Common myeloid progenitor, CD34-positive (primary cell): ENCODE results near the gene MEIOC.
"Not testable (repeated sequence)": the region's sequence is repeated elsewhere in the genome, so short reads cannot be mapped to it uniquely, and the experiment has no call there.

Source experiments
- CTCF ChIA-PET: fragments of 350-600 bp; sonication (Branson Sonifier 250); formaldehyde crosslinking; loops from one replicate; lab custom pipeline; 2021; ENCODE audit warnings: antibody characterized with exemption; lab: Charles Lee
- POLR2A ChIA-PET: fragments of 350-600 bp; sonication (Branson Sonifier 250); formaldehyde crosslinking; loops from one replicate; lab custom pipeline; 2021; ENCODE audit warnings: antibody characterized with exemption; lab: Charles Lee
- DNase-seq, 3 donors: peaks; one replicate each; pipeline versions ENCODE4 v3.0.0 to v3.0.0-alpha.2; 2013
- H3K27ac ChIP-seq, 2 experiments: 1 replicate in 1 of 2; 2 replicates in 1 of 2; pipeline ENCODE4 v1.7.0; 2013; ENCODE audit warnings: inconsistent platforms in 2 of 2, low read length in 2 of 2, mild to moderate bottlenecking in 2 of 2, low read depth in 1 of 2, moderate library complexity in 1 of 2; ENCODE audit not compliant: severe bottlenecking in 2 of 2, insufficient read depth in 1 of 2, poor library complexity in 1 of 2
- H3K27me3 ChIP-seq, 5 experiments: replicated peaks in 2 of 5; 1 replicate in 3 of 5; 2 replicates in 2 of 5; pipeline versions ENCODE4 v1.6.1 to v1.7.0; 2013; ENCODE audit warnings: low read length in 4 of 5, mild to moderate bottlenecking in 2 of 5, moderate library complexity in 2 of 5, inconsistent platforms in 1 of 5; ENCODE audit not compliant: insufficient read depth in 5 of 5, control insufficient read depth in 4 of 5
- H3K36me3 ChIP-seq, 4 experiments: 1 replicate in 2 of 4; 2 replicates in 2 of 4; pipeline versions ENCODE4 v1.6.1 to v1.7.0; 2013; ENCODE audit warnings: low read length in 3 of 4, control low read depth in 1 of 4, mild to moderate bottlenecking in 1 of 4; ENCODE audit not compliant: control insufficient read depth in 4 of 4, insufficient read depth in 4 of 4
- H3K4me1 ChIP-seq, 4 experiments: 1 replicate in 3 of 4; 2 replicates in 1 of 4; pipeline versions ENCODE4 v1.6.1 to v1.7.1; 2013; ENCODE audit warnings: low read length in 3 of 4, mild to moderate bottlenecking in 3 of 4, control low read depth in 1 of 4, inconsistent platforms in 1 of 4, moderate library complexity in 1 of 4; ENCODE audit not compliant: control insufficient read depth in 4 of 4, insufficient read depth in 4 of 4; ENCODE audit errors: control extremely low read depth in 1 of 4
- H3K4me3 ChIP-seq, 7 experiments: 1 replicate in 4 of 7; 2 replicates in 3 of 7; pipeline versions ENCODE4 v1.5.1 to v1.7.0; 2013; ENCODE audit warnings: mild to moderate bottlenecking in 7 of 7, low read length in 6 of 7, moderate library complexity in 6 of 7, inconsistent platforms in 2 of 7, low read depth in 2 of 7, control low read depth in 1 of 7; ENCODE audit not compliant: insufficient read depth in 4 of 7, control insufficient read depth in 1 of 7; ENCODE audit errors: extremely low read depth in 1 of 7
- H3K9me3 ChIP-seq, 5 experiments: 1 replicate in 4 of 5; 2 replicates in 1 of 5; pipeline versions ENCODE4 v1.6.1 to v1.7.1; 2013; ENCODE audit warnings: low read length in 4 of 5, mild to moderate bottlenecking in 2 of 5, inconsistent platforms in 1 of 5, low read depth in 1 of 5, moderate library complexity in 1 of 5; ENCODE audit not compliant: control insufficient read depth in 4 of 5, insufficient read depth in 2 of 5; ENCODE audit errors: control extremely low read depth in 1 of 5
- WGBS: methylation state at CpG from one replicate; pipeline ENCODE4 v1.1.5; 2013; ENCODE audit not compliant: insufficient coverage; 5-methylcytosine and 5-hydroxymethylcytosine counted together

MEIOC gene

DNA sequence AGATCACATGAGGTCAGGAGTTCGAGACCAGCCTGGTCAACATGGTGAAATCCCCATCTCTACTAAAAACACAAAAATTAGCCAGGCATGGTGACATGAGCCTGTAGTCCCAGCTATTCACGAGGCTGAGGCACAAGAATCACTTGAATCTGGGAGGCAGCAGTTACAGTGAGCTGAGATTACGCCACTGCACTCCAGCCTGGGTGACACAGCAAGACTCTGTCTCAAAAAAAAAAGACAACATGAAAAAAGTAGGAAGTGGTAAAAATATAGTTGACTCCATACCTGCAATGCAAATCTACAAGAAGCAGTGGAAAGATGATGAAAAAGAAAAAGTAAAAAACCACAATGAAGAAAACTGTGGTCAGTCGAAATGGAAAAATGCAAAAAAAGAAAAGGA, 27.0 kb downstream of the MEIOC start:
- WGBS: 47% methylated on average over 2 of the region's 4 CpGs
- H3K4me1 ChIP-seq, POLR2A ChIA-PET, H3K9me3 ChIP-seq, H3K27me3 ChIP-seq, H3K4me3 ChIP-seq: not testable (repeated sequence)
- H3K27ac ChIP-seq: peak overlapping the region in 1 of 2 experiments; percentile 35
- peak in 2 of 3 donors; percentile 23 to 33 for DNase-seq
- CTCF ChIA-PET: interaction anchor here (1.7 to 3.6 kb wide), 2 partner anchors 12 to 31 kb away, joined by 4 to 15 read pairs; no protein-coding TSS in a partner anchor
- H3K36me3 ChIP-seq: peaks cover 10 to 49% (median 30%) of the 10 kb centered on the region in 4 experiments

DNA sequence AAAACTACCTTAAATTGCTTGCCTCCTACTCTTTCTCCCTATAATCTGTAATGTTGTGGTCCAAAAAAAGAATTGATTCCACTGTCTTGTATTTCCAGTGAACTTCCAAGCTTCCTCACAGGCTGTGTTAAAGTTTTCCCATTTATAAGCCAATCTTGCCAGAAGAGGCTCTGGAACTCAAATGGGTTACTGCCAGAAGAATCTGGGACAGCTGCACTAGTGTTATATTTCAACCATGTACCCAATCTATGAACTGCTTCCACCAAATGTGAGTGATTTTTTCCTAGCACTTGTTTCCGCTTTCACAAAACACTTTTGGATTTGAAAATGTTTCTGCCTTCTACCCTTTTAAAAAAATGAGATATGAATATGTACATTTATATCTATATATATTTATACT, 31.5 kb downstream of the MEIOC start:
- ChIA-PET CTCF (interaction anchor here (1.0 kb wide), 1 partner anchor 16 kb away, joined by 3 read pairs; no protein-coding TSS in a partner anchor), POLR2A (no interaction called here)
- DNase-seq: no peak
- Histone ChIP-seq H3K36me3 (peaks cover 4 to 23% (median 8%) of the 10 kb centered on the region in 4 experiments), H3K27ac (no peak overlapping the region), H3K9me3 (no peaks in the 10 kb centered on the region), H3K4me1 (peaks cover 10 to 31% (median 20%) of the 10 kb centered on the region in 4 experiments), H3K4me3 (no peak overlapping the region), H3K27me3 (no peaks in the 10 kb centered on the region)
- whole genome bisulfite sequencing: no CpG with 5 or more reads among the region's 1 CpG

DNA sequence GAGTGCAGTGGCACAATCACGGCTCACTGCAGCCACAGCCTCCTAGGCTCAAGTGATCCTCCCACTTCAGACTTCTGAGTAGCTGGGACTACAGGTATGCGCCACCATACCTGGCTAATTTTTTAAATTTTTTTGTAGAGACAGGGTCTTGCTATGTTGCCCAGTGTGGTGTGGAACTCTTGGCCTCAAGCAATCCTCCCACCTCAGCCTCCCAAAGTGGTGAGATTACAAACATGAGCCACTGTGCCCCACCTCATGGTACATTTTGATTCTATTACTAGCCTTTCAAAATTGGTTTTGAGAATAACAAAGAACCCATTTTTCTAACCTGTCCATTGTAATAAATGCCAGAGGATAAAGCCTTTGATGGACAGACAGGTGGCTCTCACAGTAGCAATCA, 31.9 kb downstream of the MEIOC start:
- no peaks in the 10 kb centered on the region for H3K27me3 ChIP-seq
- H3K36me3 ChIP-seq: peaks cover 4 to 19% (median 7%) of the 10 kb centered on the region in 4 experiments
- H3K27ac ChIP-seq: no peak overlapping the region
- H3K4me1 ChIP-seq: peaks cover 10 to 27% (median 20%) of the 10 kb centered on the region in 4 experiments
- ChIA-PET POLR2A (interaction anchor here (0.6 kb wide), 1 partner anchor 17 kb away, joined by 3 read pairs; no protein-coding TSS in a partner anchor), CTCF (interaction anchor here (0.6 to 1.0 kb wide), 2 partner anchors 16 to 466 kb away, joined by 3 read pairs; no protein-coding TSS in a partner anchor)
- no peak for DNase-seq
- no peaks in the 10 kb centered on the region for H3K9me3 ChIP-seq
- H3K4me3 ChIP-seq: peak overlapping the region in 4 of 7 experiments; percentile 23 to 96 (median 90)
- WGBS: 90% methylated on average over 1 of the region's 2 CpGs

DNA sequence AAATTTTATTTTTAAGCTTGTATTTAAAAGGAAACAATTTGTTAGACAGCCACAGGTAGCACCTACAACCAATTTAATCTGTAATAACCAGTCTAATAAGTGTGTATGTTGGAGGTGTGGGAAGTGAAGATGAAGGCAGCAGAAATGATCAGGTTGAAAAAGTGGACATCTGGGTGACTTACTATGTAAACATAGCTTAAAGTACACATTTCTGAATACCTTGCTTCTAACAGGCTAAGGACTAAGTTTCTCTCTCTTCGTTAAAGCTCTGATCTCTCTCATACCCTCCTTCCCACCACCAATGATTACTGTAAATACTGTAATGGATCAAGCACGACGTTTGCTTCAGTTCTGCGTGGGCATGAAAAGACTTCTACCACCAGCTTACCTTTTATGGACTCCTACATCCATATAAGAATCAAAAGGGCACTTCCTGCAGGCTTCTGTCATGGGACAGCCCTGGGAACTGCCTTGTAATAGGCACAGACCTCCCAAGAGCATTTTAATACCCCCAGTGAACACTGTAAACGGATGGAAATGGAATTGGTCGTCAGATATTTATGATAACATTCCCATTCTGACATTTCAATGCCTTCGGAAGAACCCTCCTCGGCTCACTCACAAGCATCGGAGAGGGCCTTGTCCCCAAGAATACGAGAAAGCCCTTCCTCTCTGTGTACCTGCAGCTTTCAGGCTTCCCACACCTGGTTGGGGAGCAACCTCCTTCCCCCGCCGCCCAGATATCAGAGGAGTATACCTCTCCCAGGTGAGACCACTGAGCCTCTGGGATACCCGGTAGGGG, 32.6 kb downstream of the MEIOC start:
- Histone ChIP-seq H3K9me3 (no peaks in the 10 kb centered on the region), H3K27me3 (no peaks in the 10 kb centered on the region), H3K4me1 (peaks cover 10 to 21% (median 16%) of the 10 kb centered on the region in 4 experiments), H3K27ac (peak overlapping the region; percentile 84 to 94), H3K4me3 (peak overlapping the region; percentile 84 to 100 (median 97)), H3K36me3 (peaks cover 2 to 13% (median 4%) of the 10 kb centered on the region in 4 experiments)
- 7% methylated on average over 11 of the region's 13 CpGs for WGBS
- POLR2A ChIA-PET: interaction anchor here (0.6 kb wide), 1 partner anchor 17 kb away, joined by 3 read pairs; no protein-coding TSS in a partner anchor
- CTCF ChIA-PET: interaction anchor here (0.6 to 1.0 kb wide), 3 partner anchors 17 to 467 kb away, joined by 3 read pairs; no protein-coding TSS in a partner anchor
- DNase-seq: peak in 1 of 3 donors; percentile 1

DNA sequence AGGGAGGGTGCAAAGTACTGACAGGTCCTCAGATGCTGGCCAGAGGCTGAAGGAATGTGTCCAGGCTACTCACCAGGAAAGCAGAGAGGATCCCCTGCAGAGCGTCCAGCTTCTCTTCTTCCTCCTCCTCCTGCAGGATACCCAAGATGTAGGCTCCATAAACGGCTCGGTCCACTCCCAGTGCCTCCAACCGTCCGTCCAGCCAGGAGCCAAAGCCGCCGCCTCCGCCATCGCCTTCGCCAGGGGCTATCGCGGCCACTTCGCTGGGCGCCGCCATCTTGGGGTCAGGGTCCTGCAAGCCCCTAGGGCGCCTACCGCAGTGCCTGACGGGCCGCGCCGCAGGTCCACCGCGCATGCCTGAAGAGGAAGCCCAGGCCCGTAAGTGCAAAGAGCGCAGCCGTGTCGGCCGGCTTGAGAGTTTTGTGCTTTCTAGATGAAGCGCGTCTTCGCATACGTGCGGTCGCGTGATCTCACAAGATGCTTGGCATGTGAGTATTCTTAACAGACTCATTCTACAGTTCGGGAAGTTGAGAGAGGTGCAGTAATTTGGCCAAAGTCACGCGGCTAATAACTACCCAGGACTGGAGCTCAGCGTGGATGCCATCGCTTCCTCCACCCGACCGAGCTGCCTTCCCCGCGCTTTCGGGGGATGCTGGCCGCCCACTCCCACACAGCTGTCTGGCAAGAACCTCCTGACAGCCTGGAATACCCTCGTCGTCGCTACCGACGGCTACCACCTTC, 33.4 kb downstream of the MEIOC start, which contains the start of gene CCDC43:
Gene CCDC43, minus strand, starts transcription at position 300 of the 741 bp plus-strand sequence. Its CDS starts 23 bp downstream, at position 277.
- no peaks in the 10 kb centered on the region for H3K27me3 ChIP-seq
- H3K36me3 ChIP-seq: peaks cover 0 to 11% (median 3%) of the 10 kb centered on the region in 4 experiments
- ChIA-PET POLR2A (no interaction called here), CTCF (interaction anchor here (1.0 kb wide), 1 partner anchor 143 kb away, joined by 3 read pairs; no protein-coding TSS in a partner anchor)
- DNase-seq: peak; percentile 93 to 96 (median 96)
- under 1% methylated on average over 43 of the region's 51 CpGs for WGBS
- peak within 1 kb of the TSS; percentile 84 to 100 (median 97) for H3K4me3 ChIP-seq
- H3K9me3 ChIP-seq: no peaks in the 10 kb centered on the region
- H3K27ac ChIP-seq: peak within 1 kb of the TSS; percentile 84 to 94
- peaks cover 10 to 21% (median 16%) of the 10 kb centered on the region in 4 experiments for H3K4me1 ChIP-seq

DNA sequence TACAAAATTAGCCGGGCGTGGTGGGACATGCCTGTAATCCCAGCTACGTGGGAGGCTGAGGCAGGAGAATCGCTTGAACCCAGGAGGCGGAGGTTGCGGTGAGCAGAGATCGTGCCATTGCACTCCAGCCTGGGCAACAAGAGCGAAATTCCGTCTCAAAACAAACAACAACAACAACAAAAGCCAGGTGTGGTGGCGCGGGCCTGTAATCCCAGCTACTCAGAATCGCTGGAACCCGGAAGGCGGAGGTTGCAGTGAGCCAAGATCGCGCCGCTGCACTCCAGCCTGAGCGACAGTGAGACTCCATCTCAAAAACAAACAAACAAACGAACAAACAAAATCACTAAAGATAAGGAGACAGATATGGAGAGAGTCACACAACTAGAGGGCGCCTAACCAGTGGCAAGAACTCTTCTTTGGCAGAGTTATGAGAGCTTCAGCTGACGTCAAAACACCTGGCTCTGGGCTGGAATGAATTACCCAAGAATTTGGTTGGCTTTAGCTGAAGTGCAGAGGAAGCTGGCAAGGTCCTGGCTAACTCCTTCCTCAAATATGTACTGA, 34.6 kb downstream of the MEIOC start:
- H3K36me3 ChIP-seq, H3K27ac ChIP-seq, H3K4me3 ChIP-seq, H3K27me3 ChIP-seq, H3K9me3 ChIP-seq, POLR2A ChIA-PET: not testable (repeated sequence)
- 83% methylated on average over 10 of the region's 21 CpGs for WGBS
- CTCF ChIA-PET: interaction anchor here (1.4 to 1.8 kb wide), 2 partner anchors 17 to 18 kb away, joined by 4 to 5 read pairs; partner anchors contain the start of gene DBF4B
- peak; percentile 67 to 74 (median 73) for DNase-seq
- H3K4me1 ChIP-seq: peaks cover 10 to 21% (median 16%) of the 10 kb centered on the region in 4 experiments
